Type B pancreatic cell (in vitro differentiated cells): ENCODE data around the gene FRMPD1. TPM values are rescaled to one million over a fixed set of nuclear protein-coding genes. Genes with fewer than 3 reads are reported as not detected.
A peak's percentile ranks its signal among the peaks of the same experiment; 100 is the strongest.

Experiments used
- DNase-seq: peaks from one replicate; pipeline ENCODE4 v3.0.0; 2021; ENCODE audit warnings: mixed read lengths; ENCODE audit not compliant: unreplicated experiment; ENCODE audit errors: extremely low spot score
- H3K27ac Mint-ChIP-seq: 2 replicates; pipeline ENCODE4 v1.8.0; 2021; ENCODE audit warnings: mild to moderate bottlenecking, mixed read lengths
- H3K27me3 Mint-ChIP-seq: 2 replicates; pipeline ENCODE4 v1.8.0; 2021; ENCODE audit warnings: mixed read lengths
- H3K36me3 Mint-ChIP-seq: 2 replicates; pipeline ENCODE4 v1.8.0; 2021; ENCODE audit warnings: mixed read lengths
- H3K4me1 Mint-ChIP-seq: one replicate; pipeline ENCODE4 v1.8.0; 2021; ENCODE audit warnings: mixed read lengths; ENCODE audit not compliant: unreplicated experiment
- H3K4me3 Mint-ChIP-seq: 2 replicates; pipeline ENCODE4 v1.8.0; 2021; ENCODE audit warnings: mild to moderate bottlenecking, mixed read lengths
- H3K9me3 Mint-ChIP-seq: 2 replicates; pipeline ENCODE4 v1.8.0; 2021; ENCODE audit warnings: mixed read lengths
- CTCF ChIP-seq: fragments of 200-600 bp; sonication (generic); conservative IDR thresholded peaks from 2 replicates; pipeline ENCODE4 v1.5.0; 2021; ENCODE audit warnings: antibody characterized with exemption, mild to moderate bottlenecking
- total RNA-seq: library from RNA; stranded (reverse); gene quantifications from 2 replicates; pipeline ENCODE4 v1.2.1, GENCODE V29; 2021; ENCODE audit warnings: low replicate concordance

Gene FRMPD1
- total RNA-seq, 1 donor from 2014 or later, result 0.82 TPM

DNA sequence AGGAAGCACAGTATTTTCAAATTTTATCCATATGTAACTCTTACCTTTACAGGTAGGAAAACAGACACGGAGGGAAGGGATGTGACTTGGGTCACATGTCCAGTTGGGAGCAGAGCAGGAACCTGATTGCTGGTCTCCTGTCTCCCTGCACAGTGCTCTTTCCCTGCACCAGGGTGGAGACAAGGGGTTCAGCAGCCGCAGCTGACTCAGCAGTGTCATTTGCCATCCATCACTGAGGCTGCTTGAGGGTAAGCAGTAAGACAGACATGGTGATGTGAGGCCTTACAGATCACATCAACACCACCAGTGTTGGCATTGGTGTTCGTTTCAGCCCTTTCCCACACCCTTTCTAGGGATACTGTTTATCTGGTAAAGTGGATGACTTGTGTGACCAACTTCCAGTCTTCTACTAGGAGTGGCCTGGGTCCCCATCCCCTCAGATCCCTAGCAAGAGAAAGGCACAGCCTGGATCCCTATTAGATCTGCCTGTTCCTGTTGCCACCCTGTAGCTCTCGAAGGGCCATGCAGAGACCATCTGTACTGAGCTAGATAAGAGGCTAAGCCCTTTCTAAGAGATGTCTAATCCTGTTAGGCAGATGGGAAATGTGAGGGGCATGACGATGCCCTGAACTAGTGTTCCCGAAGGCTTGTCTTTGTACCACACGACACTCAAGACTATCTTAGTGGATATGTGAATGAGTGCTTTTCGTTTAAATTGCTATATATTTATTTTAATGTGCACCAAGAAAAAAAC, 29.1 kb downstream of the FRMPD1 start:
- Mint-ChIP-seq H3K36me3 (no peaks in the 10 kb centered on the region), H3K4me1 (no peaks in the 10 kb centered on the region), H3K27me3 (peaks cover 70% of the 10 kb centered on the region), H3K4me3 (no peak overlapping the region), H3K9me3 (no peaks in the 10 kb centered on the region), H3K27ac (no peak overlapping the region)
- DNase-seq, result no peak
- no peak for TF ChIP-seq CTCF

- H3K27me3 Mint-ChIP-seq, result peaks cover 63% of the 10 kb centered on the region
- H3K4me1 Mint-ChIP-seq, result no peaks in the 10 kb centered on the region
- no peaks in the 10 kb centered on the region for H3K36me3 Mint-ChIP-seq
- H3K4me3 Mint-ChIP-seq, result no peak overlapping the region
- no peaks in the 10 kb centered on the region for H3K9me3 Mint-ChIP-seq
- no peak for TF ChIP-seq CTCF
- no peak for DNase-seq
- H3K27ac Mint-ChIP-seq, result no peak overlapping the region
These were observed 32.2 kb downstream of the FRMPD1 start for GRCh38 chr9:37682951-37683350.

DNA sequence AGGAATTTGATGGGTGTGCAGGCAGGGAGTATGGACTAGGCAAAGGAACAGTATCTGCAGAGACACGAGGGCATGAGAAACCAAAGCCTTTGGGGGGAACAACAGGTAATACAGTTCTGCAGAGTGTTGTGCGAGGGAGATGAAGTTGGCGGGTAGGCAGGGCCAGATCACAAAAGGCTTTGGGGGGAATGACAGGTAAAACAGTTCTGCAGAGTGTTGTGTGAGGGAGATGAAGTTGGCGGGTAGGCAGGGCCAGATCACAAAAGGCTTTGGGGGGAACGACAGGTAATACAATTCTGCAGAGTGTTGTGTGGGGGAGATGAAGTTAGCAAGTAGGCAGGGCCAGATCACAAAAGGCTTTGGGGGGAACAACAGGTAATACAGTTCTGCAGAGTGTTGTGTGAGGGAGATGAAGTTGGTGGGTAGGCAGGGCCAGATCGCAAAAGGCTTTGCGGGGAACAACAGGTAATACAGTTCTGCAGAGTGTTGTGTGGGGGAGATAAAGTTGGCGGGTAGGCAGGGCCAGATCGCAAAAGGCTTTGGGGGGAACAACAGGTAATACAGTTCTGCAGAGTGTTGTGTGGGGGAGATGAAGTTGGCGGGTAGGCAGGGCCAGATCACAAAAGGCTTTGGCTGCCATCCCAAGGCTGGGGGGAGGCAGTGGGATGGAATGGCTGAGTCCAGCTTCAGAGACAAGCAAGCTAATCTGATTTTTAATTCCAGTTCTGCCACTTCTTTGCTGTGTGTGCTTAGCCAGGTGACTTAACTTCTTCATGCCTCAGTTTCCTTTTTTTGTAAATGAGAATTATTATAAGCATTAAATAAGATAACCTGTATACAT, 33.0 kb downstream of the FRMPD1 start:
- peaks cover 63% of the 10 kb centered on the region for H3K27me3 Mint-ChIP-seq
- H3K27ac Mint-ChIP-seq, result no peak overlapping the region
- H3K4me3 Mint-ChIP-seq, result no peak overlapping the region
- H3K36me3 Mint-ChIP-seq, result no peaks in the 10 kb centered on the region
- DNase-seq, result no peak
- H3K4me1 Mint-ChIP-seq, result no peaks in the 10 kb centered on the region
- no peak for TF ChIP-seq CTCF
- H3K9me3 Mint-ChIP-seq, result no peaks in the 10 kb centered on the region

DNA sequence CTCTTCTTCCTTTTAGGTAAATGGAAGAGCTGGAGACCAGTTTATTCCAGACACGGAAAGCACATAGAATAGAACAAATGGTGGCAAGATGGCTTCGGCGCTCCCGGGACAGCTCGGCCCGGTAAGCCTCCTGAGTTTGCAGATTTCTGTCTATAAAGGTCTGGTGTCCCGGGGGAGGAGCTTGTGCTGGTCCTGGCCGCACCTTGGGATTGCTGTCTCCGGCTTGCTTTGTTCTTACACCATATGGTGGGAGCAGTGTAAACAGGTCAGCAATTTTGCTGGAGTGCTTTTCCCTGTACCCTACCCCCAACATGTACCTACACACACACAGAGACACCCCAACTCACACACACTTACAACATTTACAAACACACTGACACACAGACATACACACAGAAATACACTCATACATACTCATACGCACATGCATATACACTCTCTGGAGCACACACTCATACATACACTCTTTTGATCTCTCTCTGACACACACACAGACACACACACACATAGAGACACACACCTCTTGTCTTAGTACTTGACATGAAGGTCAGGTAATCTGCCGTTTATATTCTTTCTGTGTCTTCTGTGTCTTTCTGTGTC, 42.0 kb downstream of the FRMPD1 start:
- TF ChIP-seq CTCF, result no peak
- Mint-ChIP-seq H3K27me3 (peaks cover 23% of the 10 kb centered on the region), H3K36me3 (no peaks in the 10 kb centered on the region), H3K4me3 (peak overlapping the region; percentile 0), H3K9me3 (no peaks in the 10 kb centered on the region), H3K27ac (no peak overlapping the region), H3K4me1 (no peaks in the 10 kb centered on the region)
- DNase-seq, result no peak

- H3K9me3 Mint-ChIP-seq, result no peaks in the 10 kb centered on the region
- peak overlapping the region; percentile 0 for H3K4me3 Mint-ChIP-seq
- H3K27ac Mint-ChIP-seq, result no peak overlapping the region
- DNase-seq, result no peak
- peaks cover 23% of the 10 kb centered on the region for H3K27me3 Mint-ChIP-seq
- H3K36me3 Mint-ChIP-seq, result no peaks in the 10 kb centered on the region
- no peaks in the 10 kb centered on the region for H3K4me1 Mint-ChIP-seq
- no peak for TF ChIP-seq CTCF
These were observed 42.5 kb downstream of the FRMPD1 start for GRCh38 chr9:37693260-37693659.
